K562 (cell line): ENCODE measurements around the gene KRTAP10-4. TPM values are rescaled to one million over a fixed set of nuclear protein-coding genes. Genes with fewer than 3 reads are reported as not detected.

Experiments used
- ATAC-seq: fragments of 200-7000 bp; cut with Tn5 transposase; 3 replicates; pipeline ENCODE4 v1.9.1; 2020; ENCODE audit warnings: moderate library complexity
- BruUV-seq: library from RNA; stranded (reverse); fragments of 400-500 nt; replicated peaks from 2 replicates; lab custom pipeline; 2021; lab: Mats Ljungman, UMichigan
- CTCF ChIA-PET: fragments of 300-600 bp; formaldehyde crosslinking; extraction: SDS; loops from one replicate; lab custom pipeline; 2021; ENCODE audit warnings: low intra/inter-chr PET ratio; lab: Yijun Ruan, JAX
- POLR2A ChIA-PET: fragments of 300-600, 350-650 bp; sonication (Branson Sonifier 250); formaldehyde crosslinking; extraction: SDS; loops from one replicate; lab custom pipeline; 2021; ENCODE audit warnings: antibody characterized with exemption, inconsistent platforms; lab: Yijun Ruan, JAX
- DNase-seq, 4 experiments: peaks; one replicate each; pipeline versions ENCODE4 v3.0.0 to v3.0.0-alpha.2; 2011 to 2018; ENCODE audit warnings: low spot score in 3 of 4, mixed read lengths in 3 of 4; ENCODE audit errors: extremely low read depth in 1 of 4
- FAIRE-seq: peaks from 2 replicates; lab custom pipeline; 2011; peaks lifted over from hg19 to GRCh38; lab: Jason Lieb, UNC
- H2AFZ ChIP-seq: 2 replicates; pipeline ENCODE4 v1.6.0; 2011; ENCODE audit warnings: low read depth, low read length, control low read depth, inconsistent platforms
- H3K27ac ChIP-seq: fragments of 200-600 bp; 3 replicates; pipeline ENCODE4 v1.8.0; 2011; ENCODE audit warnings: low read depth, mild to moderate bottlenecking, control low read depth, inconsistent platforms, low read length, moderate library complexity, mixed read lengths; ENCODE audit errors: extremely low read depth
- H3K27me3 ChIP-seq, 2 experiments: fragments of 300-600 bp in 1 of 2; 2 replicates in 1 of 2; 3 replicates in 1 of 2; pipeline versions ENCODE4 v1.6.0 to v1.8.0; 2011; ENCODE audit warnings: inconsistent platforms in 2 of 2, low read length in 2 of 2, mild to moderate bottlenecking in 1 of 2, mixed read lengths in 1 of 2, moderate library complexity in 1 of 2; ENCODE audit not compliant: control insufficient read depth in 2 of 2, insufficient read depth in 2 of 2
- H3K36me3 ChIP-seq: fragments of 300-600 bp; 3 replicates; pipeline ENCODE4 v1.8.0; 2011; ENCODE audit warnings: mild to moderate bottlenecking, low read length, inconsistent platforms; ENCODE audit not compliant: control insufficient read depth, insufficient read depth
- H3K4me1 ChIP-seq, 2 experiments: fragments of 200-600 bp in 1 of 2; replicated peaks in 1 of 2; 2 replicates in 1 of 2; 3 replicates in 1 of 2; pipeline versions ENCODE4 v1.5.1 to v1.8.0; 2011; ENCODE audit warnings: inconsistent platforms in 2 of 2, low read length in 2 of 2, mild to moderate bottlenecking in 1 of 2, mixed read lengths in 1 of 2, moderate library complexity in 1 of 2; ENCODE audit not compliant: control insufficient read depth in 2 of 2, insufficient read depth in 2 of 2
- H3K4me2 ChIP-seq: 2 replicates; pipeline ENCODE4 v1.6.1; 2011; ENCODE audit warnings: low read length, control low read depth, inconsistent platforms, mixed read lengths; ENCODE audit not compliant: insufficient read depth
- H3K4me3 ChIP-seq: fragments of 200-600 bp; sonication (generic), shearing (Covaris generic); 2 replicates; pipeline ENCODE4 v1.5.1; 2016; ENCODE audit warnings: control low read depth, inconsistent platforms
- H3K79me2 ChIP-seq: fragments of 200-600 bp; 3 replicates; pipeline ENCODE4 v1.8.0; 2011; ENCODE audit warnings: low read length, inconsistent platforms; ENCODE audit not compliant: control insufficient read depth, insufficient read depth
- H3K9ac ChIP-seq, 2 experiments: 2 replicates each; pipeline versions ENCODE4 v1.6.0 to v1.6.1; 2011; ENCODE audit warnings: low read depth in 2 of 2, low read length in 2 of 2, control low read depth in 1 of 2, inconsistent platforms in 1 of 2, mild to moderate bottlenecking in 1 of 2, mixed read lengths in 1 of 2; ENCODE audit not compliant: insufficient read depth in 1 of 2
- H3K9me1 ChIP-seq: one replicate; pipeline ENCODE4 v1.6.0; 2011; ENCODE audit warnings: inconsistent platforms, mild to moderate bottlenecking, low read length, moderate library complexity; ENCODE audit not compliant: control insufficient read depth, insufficient read depth
- H3K9me3 ChIP-seq: replicated peaks from 2 replicates; pipeline ENCODE4 v1.5.1; 2011; ENCODE audit warnings: low read depth, low read length, inconsistent platforms; ENCODE audit not compliant: control insufficient read depth, insufficient read depth
- H4K20me1 ChIP-seq: replicated peaks from 2 replicates; pipeline ENCODE4 v1.6.1; 2011; ENCODE audit warnings: low read length, inconsistent platforms, mixed read lengths; ENCODE audit not compliant: control insufficient read depth, insufficient read depth
- ATF3 ChIP-seq, 2 experiments: fragments of 450-650 bp in 1 of 2; sonication (generic) in 1 of 2; formaldehyde crosslinking in 1 of 2; IDR thresholded peaks in 1 of 2; conservative IDR thresholded peaks in 1 of 2; 2 replicates each; pipeline versions ENCODE4 v1.6.1 to v1.8.1; 2016 to 2023; ENCODE audit warnings: mild to moderate bottlenecking in 2 of 2, moderate library complexity in 2 of 2, inconsistent platforms in 1 of 2, missing genetic modification reagents in 1 of 2
- CCNT2 ChIP-seq: IDR thresholded peaks from 2 replicates; pipeline ENCODE4 v1.6.1; 2011; ENCODE audit warnings: borderline replicate concordance, low read depth, mild to moderate bottlenecking, moderate library complexity, mixed read lengths, low read length; ENCODE audit not compliant: insufficient read length; ENCODE audit errors: extremely low read depth
- CSDE1 ChIP-seq, 2 experiments: fragments of 450-650 bp; IDR thresholded peaks; 2 replicates each; pipeline ENCODE4 v1.6.1; 2016; ENCODE audit warnings: mild to moderate bottlenecking in 1 of 2
- GTF2F1 ChIP-seq: IDR thresholded peaks from 2 replicates; pipeline ENCODE4 v1.6.1; 2011; ENCODE audit warnings: low read depth, low read length, improper control_type of control experiment
- HCFC1 ChIP-seq: IDR thresholded peaks from 2 replicates; pipeline ENCODE4 v1.6.1; 2012; ENCODE audit warnings: low read depth, low read length, improper control_type of control experiment
- HMG20A ChIP-seq: fragments of 450-650 bp; formaldehyde crosslinking; conservative IDR thresholded peaks from 2 replicates; pipeline ENCODE4 v1.4.0; 2020; ENCODE audit warnings: mild to moderate bottlenecking, mixed read lengths
- NR2F6 ChIP-seq: fragments of 450-650 bp; formaldehyde crosslinking; IDR thresholded peaks from 2 replicates; pipeline ENCODE4 v1.4.0; 2020; ENCODE audit warnings: mild to moderate bottlenecking
- POU5F1 ChIP-seq: fragments of 150-350 bp; IDR thresholded peaks from 2 replicates; pipeline ENCODE4 v1.6.1; 2014; ENCODE audit warnings: borderline replicate concordance, low read length, low read depth, mild to moderate bottlenecking; ENCODE audit not compliant: partially characterized antibody
- SMARCA4 ChIP-seq: fragments of 450-650 bp; IDR thresholded peaks from 2 replicates; pipeline ENCODE4 v1.6.1; 2016
- SNAPC5 ChIP-seq: fragments of 250-450 bp; sonication (Bioruptor Pico); IDR thresholded peaks from 2 replicates; pipeline ENCODE4 v1.8.0; 2021; ENCODE audit warnings: moderate library complexity, mild to moderate bottlenecking, inconsistent platforms
- ZNF717 ChIP-seq: fragments of 250-450 bp; sonication (Bioruptor Pico); IDR thresholded peaks from 2 replicates; pipeline ENCODE4 v1.5.0; 2021
- WGBS: fragments of 100-300 bp; shearing (Covaris generic); methylation state at CpG from one replicate; pipeline ENCODE4 v1.1.6; 2016; ENCODE audit warnings: low coverage, mixed read lengths; ENCODE audit not compliant: insufficient coverage; ENCODE audit errors: missing lambda C conversion rate; 5-methylcytosine and 5-hydroxymethylcytosine counted together
- in situ Hi-C: fragments of 300-500 bp; cut with MboI; formaldehyde crosslinking; loops from 4 replicates; pipeline ENCODE4 v1.15.0; 2018; ENCODE audit warnings: inconsistent platforms, mixed read lengths
- intact Hi-C: fragments of 100-400 bp; cut with micrococcal nuclease; formaldehyde crosslinking; loops from 2 replicates; pipeline ENCODE4 v1.14.2; 2022
- polyA plus RNA-seq, 8 experiments: library from polyadenylated mRNA; depleted of rRNA in 4 of 8; stranded (reverse) in 5 of 8; unstranded in 3 of 8; fragments of >200 nt; fragmentation: Nextera tagmentation in 2 of 8; fragmentation: Illumina TruSeq in 1 of 8; extraction: Ambion mirVana in 2 of 8; extraction: Trizol in 1 of 8; gene quantifications; 2 replicates each; pipeline versions ENCODE4 v1.2.1 to v1.2.3, GENCODE V29; 2011 to 2014; ENCODE audit warnings: inconsistent platforms in 1 of 8, missing spikeins in 1 of 8
- total RNA-seq, 7 experiments: library from RNA; depleted of rRNA in 6 of 7; stranded (reverse); fragments of >200 nt in 6 of 7; fragmentation: Illumina TruSeq in 2 of 7; extraction: Trizol in 2 of 7; gene quantifications; 2 replicates each; pipeline versions ENCODE4 v1.2.1 to v1.2.3, GENCODE V29; 2011 to 2021; ENCODE audit warnings: low replicate concordance in 1 of 7
- TF ChIP-seq, protein P1 (sequence below): fragments of 450-650 bp; IDR thresholded peaks from 2 replicates; pipeline ENCODE4 v1.6.1; 2018; ENCODE audit warnings: mild to moderate bottlenecking, low read depth; ENCODE audit not compliant: partially characterized antibody
- TF ChIP-seq, protein P2 (sequence below): IDR thresholded peaks from 2 replicates; pipeline ENCODE4 v1.6.1; 2014; ENCODE audit warnings: antibody characterized with exemption

KRTAP10-4 gene
- total and polyA plus RNA-seq, 9 of the 15 experiments (the other 6 are each of a cell fraction or from before 2014, with no cell fraction given), result not detected

- FAIRE-seq (no peak), ATAC-seq (no peak)
- Histone ChIP-seq H3K9me1 (no peaks in the 10 kb centered on the region), H2AFZ (no peak overlapping the region), H3K4me2 (no peak overlapping the region), H3K27me3 (peaks cover 44 to 84% of the 10 kb centered on the region in 2 experiments), H3K9ac (no peak overlapping the region; a peak in 1 of 4 replicates), H3K27ac (no peak overlapping the region)
- in situ Hi-C loops (no loop called here), intact Hi-C loops (no loop called here)
- 2% methylated on average over 17 of the region's 17 CpGs for WGBS
- POLR2A ChIA-PET, result no interaction called here
- TF ChIP-seq HMG20A (CRISPR knock-in tag), result no peak
- no peak for TF ChIP-seq GTF2F1
- no peak for TF ChIP-seq CSDE1 (IDR thresholded peaks at IDR 0.05)
- TF ChIP-seq SNAPC5 (CRISPR knock-in tag), result no peak
- no peak for TF ChIP-seq CCNT2
- TF ChIP-seq, protein P1, sequence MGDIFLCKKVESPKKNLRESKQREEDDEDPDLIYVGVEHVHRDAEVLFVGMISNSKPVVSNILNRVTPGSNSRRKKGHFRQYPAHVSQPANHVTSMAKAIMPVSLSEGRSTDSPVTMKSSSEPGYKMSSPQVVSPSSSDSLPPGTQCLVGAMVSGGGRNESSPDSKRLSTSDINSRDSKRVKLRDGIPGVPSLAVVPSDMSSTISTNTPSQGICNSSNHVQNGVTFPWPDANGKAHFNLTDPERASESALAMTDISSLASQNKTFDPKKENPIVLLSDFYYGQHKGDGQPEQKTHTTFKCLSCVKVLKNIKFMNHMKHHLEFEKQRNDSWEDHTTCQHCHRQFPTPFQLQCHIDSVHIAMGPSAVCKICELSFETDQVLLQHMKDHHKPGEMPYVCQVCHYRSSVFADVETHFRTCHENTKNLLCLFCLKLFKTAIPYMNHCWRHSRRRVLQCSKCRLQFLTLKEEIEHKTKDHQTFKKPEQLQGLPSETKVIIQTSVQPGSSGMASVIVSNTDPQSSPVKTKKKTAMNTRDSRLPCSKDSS, result no peak
- no peak for TF ChIP-seq ATF3 (IDR thresholded peaks at IDR 0.05)
- TF ChIP-seq ATF3 (CRISPR knock-in tag; conservative IDR thresholded peaks at IDR 0.05), result no peak
- TF ChIP-seq HCFC1, result no peak
- TF ChIP-seq POU5F1, result no peak
- TF ChIP-seq ZNF717 (CRISPR knock-in tag), result no peak
- TF ChIP-seq, protein P2, sequence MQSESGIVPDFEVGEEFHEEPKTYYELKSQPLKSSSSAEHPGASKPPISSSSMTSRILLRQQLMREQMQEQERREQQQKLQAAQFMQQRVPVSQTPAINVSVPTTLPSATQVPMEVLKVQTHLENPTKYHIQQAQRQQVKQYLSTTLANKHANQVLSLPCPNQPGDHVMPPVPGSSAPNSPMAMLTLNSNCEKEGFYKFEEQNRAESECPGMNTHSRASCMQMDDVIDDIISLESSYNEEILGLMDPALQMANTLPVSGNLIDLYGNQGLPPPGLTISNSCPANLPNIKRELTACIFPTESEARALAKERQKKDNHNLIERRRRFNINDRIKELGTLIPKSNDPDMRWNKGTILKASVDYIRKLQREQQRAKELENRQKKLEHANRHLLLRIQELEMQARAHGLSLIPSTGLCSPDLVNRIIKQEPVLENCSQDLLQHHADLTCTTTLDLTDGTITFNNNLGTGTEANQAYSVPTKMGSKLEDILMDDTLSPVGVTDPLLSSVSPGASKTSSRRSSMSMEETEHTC, result no peak
- no peak for TF ChIP-seq SMARCA4
- TF ChIP-seq NR2F6 (CRISPR knock-in tag), result no peak
- TF ChIP-seq, all 486 proteins: peak for 0
- Histone ChIP-seq H3K9me3 (peaks cover 12% of the 10 kb centered on the region; the same call in 1 of the 2 replicates), H4K20me1 (peaks cover 18% of the 10 kb centered on the region; the same call in 1 of the 2 replicates), H3K36me3 (no peaks in the 10 kb centered on the region), H3K4me1 (peaks cover 0 to 16% of the 10 kb centered on the region in 2 experiments; a peak in 1 of 5 replicates), H3K4me3 (no peak overlapping the region), H3K79me2 (no peaks in the 10 kb centered on the region)
- BruUV-seq, result no TSS peak
- CTCF ChIA-PET, result no interaction called here
- no peak for DNase-seq
Observed at GRCh38 chr21:44529011-44529421, 44.5 kb upstream of the KRTAP10-4 start.
